GM21381 (cell line): ENCODE results near the gene HOXD4.

ENCODE experiments used
- ATAC-seq: cut with Tn5 transposase; IDR thresholded peaks from one replicate; pipeline ENCODE4 v1.9.1; 2021; ENCODE audit warnings: mild to moderate bottlenecking, moderate library complexity; ENCODE audit not compliant: unreplicated experiment

HOXD4 gene

DNA sequence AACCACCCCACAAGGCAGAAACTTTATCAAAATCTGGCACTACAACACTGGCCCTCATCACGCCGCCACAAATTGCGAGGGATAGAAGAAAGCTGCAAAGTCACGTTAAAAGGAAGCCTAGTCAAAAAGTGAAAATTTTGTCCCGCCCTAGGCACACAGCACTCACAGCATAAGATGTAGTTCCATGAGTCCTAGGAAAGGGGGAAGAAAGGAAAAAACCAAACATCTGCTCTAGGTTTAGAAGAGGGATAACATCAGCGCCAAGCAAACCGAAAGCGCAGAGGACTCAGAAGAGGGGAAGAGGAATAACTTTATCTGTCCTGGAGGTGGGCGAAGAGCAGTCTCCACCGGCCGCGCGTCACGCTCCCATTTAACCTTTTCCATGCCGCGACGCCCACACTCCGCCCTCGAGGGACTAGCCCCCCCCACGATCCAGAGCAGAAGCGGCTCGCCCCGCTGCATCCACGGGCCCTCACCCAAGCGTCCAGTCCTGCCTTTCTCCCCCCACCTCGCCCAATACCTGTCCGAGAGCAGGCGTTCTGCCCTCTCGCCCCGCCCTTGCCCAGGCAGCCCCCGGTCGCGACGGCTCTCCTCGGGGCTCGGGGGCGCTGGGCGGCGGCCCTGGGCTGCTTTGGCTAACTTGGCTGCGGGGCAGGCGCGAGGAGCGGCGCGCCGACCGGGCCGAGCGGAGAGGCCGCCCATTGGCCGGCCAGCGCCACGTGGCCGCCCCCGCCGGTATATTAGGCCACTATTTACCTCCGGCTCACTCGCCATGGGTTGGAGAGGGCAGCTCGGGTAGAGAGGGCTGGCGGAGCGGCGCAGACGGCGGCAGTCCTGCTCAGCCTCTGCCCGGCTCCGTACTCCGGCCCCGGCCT lies 36.8 kb downstream of the HOXD4 start, which contains the start of gene HOXD1:
HOXD1 (plus strand) TSS at position 770 of the 875 bp plus-strand sequence. CDS start 134 bp downstream, outside the sequence.
- ATAC-seq: peak; percentile 68

DNA sequence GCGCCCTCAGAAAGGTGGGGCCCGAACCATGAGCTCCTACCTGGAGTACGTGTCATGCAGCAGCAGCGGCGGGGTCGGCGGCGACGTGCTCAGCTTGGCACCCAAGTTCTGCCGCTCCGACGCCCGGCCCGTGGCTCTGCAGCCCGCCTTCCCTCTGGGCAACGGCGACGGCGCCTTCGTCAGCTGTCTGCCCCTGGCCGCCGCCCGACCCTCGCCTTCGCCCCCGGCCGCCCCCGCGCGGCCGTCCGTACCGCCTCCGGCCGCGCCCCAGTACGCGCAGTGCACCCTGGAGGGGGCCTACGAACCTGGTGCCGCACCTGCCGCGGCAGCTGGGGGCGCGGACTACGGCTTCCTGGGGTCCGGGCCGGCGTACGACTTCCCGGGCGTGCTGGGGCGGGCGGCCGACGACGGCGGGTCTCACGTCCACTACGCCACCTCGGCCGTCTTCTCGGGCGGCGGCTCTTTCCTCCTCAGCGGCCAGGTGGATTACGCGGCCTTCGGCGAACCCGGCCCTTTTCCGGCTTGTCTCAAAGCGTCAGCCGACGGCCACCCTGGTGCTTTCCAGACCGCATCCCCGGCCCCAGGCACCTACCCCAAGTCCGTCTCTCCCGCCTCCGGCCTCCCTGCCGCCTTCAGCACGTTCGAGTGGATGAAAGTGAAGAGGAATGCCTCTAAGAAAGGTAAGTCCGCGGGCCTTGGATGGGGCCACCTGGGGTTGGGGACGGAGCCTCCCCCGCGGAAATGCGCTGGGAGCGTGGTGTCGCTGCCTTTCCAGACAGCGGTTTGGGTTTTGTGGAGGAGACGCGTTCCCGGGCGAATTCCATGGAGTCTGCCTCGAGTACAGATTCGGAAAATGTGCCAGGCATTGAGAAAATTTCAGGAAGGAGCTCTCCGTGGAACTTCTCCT lies 37.7 kb downstream of the HOXD4 start:
- no peak for ATAC-seq

DNA sequence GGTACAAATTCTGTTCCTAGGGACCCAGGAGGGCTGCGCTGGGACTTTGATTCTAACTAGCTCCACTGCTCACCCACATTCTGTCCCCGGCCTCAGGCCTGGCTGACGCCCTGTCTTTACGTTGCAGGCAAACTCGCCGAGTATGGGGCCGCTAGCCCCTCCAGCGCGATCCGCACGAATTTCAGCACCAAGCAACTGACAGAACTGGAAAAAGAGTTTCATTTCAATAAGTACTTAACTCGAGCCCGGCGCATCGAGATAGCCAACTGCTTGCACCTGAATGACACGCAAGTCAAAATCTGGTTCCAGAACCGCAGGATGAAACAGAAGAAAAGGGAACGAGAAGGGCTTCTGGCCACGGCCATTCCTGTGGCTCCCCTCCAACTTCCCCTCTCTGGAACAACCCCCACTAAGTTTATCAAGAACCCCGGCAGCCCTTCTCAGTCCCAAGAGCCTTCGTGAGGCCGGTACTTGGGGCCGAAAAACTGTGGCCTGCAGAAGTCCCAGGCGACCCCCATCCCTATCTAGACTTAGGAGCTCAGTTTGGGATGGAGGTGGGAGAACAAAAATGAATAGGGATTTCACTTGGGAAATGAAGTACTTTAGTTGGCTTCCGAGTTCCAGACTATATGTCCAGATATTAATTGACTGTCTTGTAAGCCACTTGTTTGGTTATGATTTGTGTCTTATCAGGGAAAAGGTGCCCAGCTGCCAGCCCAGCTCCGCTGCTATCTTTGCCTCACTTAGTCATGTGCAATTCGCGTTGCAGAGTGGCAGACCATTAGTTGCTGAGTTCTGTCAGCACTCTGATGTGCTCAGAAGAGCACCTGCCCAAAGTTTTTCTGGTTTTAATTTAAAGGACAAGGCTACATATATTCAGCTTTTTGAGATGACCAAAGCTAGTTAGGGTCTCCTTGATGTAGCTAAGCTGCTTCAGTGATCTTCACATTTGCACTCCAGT lies 38.6 kb downstream of the HOXD4 start:
- no peak for ATAC-seq

DNA sequence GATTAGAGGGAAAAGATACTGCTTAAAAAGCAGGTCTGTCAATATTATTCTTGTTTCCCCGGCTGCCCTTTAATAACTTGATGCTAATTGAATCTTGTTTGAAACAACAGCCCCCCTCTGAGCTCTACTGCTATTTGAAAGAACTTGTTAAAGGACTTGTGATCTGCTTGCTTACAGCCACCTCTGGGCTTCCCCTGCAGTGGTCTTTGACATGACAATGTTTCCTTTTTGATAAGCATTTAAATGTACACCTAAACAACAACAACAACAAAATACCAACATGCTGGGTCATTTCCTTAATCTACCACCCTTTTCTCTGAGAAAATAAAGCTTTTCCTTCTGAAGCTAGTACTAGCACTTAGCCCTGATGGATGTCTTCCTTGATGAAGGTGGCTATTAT lies 41.0 kb downstream of the HOXD4 start:
- ATAC-seq: no peak

DNA sequence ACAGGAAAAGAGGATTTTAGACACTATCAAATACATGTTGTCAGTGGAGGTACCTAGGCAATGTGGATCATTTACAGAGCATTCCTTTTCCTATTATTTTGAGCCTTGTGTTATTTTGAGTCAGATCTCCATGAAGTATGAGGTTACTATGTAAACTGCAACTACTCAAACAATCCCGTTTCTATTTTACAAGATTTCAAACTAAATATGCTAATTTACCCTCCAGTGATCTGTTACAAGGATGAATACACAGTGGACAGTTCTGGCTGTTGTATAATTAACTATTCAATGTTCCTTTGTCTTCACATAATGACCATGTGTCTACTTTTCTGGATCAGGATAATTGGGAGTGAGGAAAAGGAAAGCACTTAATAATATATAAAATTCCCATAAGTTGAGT lies 41.7 kb downstream of the HOXD4 start:
- ATAC-seq: no peak

DNA sequence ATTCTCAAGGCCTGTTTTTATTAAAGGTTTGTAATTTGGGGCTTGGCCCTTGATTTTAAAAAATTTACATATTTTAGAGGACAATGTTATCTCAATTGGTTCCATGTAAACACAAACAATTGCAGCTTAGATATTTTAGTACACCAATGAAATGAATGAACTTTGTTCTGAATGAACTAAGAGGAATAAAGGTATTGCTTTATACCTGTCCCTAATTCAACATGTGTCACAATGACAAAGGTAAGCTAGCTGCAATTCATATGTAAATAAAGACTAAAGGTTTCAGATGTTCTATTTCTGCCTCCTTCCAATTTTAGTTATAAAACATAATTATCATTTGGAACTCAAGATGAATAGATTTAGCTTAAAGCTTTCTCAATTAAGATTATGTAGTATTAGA lies 48.6 kb downstream of the HOXD4 start:
- ATAC-seq: no peak

DNA sequence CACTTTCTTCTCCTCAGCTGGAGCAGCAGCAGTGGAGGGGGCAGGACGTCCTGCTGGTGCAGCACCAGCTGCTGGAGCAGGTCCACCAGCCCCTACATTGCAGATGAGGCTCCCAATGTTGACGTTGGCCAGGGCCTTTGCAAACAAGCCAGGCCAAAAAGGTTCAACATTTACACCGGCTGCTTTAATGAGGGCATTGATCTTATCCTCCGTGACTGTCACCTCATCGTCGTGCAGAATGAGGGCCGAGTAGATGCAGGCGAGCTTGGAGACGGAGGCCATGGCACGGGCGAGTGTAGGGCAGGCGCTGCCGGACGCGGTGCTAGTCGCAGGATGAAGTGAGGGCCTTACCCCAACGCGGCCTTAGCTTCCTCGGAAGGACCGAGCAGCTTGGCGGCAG lies 49.6 kb downstream of the HOXD4 start:
- ATAC-seq: no peak

DNA sequence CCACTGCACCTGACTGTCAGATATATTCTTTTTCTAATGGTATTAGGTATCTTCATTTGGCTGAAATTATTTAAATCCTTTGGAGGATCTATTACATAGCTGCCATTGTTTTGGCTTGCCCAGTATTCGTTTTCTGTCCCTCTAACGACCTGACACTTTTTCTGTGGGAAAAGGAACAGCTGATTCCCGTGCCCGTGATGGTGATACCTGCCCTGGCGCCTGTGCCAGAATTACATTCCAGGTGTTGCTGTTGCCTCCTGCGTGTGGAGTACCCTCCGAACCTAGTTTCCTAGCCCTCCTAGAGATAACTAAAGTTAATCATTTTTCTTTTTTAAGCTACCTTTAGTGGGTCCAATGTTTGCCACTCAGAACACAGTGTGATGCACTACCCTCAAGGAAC lies 51.1 kb downstream of the HOXD4 start:
- no peak for ATAC-seq
